ENCODE measurements around the gene MKLN1.

- TF ChIP-seq POLR2A (IDR thresholded peaks at IDR 0.05), result no peak
- no peak for TF ChIP-seq CTCF (IDR thresholded peaks at IDR 0.05)
Observed at GRCh38 chr7:131455001-131455400, 127.3 kb downstream of the MKLN1 start.
